Neural cell (in vitro differentiated cells): ENCODE data around the gene DAP. TPM values are rescaled to one million over a fixed set of nuclear protein-coding genes. Genes with fewer than 3 reads are reported as not detected.

Experiments used
- H2AFZ ChIP-seq: fragments of 200-600, 300-800 bp; sonication (generic), shearing (Covaris generic); 2 replicates; pipeline ENCODE4 v1.6.0; 2014; ENCODE audit warnings: low read depth, mild to moderate bottlenecking, antibody characterized with exemption, low read length, moderate library complexity
- H3F3A ChIP-seq: fragments of 200-600 bp; shearing (Covaris generic); 2 replicates; pipeline ENCODE4 v1.6.1; 2016; ENCODE audit warnings: mild to moderate bottlenecking, moderate library complexity, mixed read lengths, antibody characterized with exemption, low read length; ENCODE audit not compliant: insufficient read depth, poor library complexity, severe bottlenecking
- H3K27ac ChIP-seq: fragments of 200-600, 300-800 bp; sonication (generic), shearing (Covaris generic); 2 replicates; pipeline ENCODE4 v1.5.1; 2014; ENCODE audit warnings: mild to moderate bottlenecking, low read length, moderate library complexity
- H3K27me3 ChIP-seq: fragments of 300-800, 200-600 bp; sonication (generic), shearing (Covaris generic); 2 replicates; pipeline ENCODE4 v1.6.0; 2014; ENCODE audit warnings: mild to moderate bottlenecking, low read depth, low read length, moderate library complexity; ENCODE audit not compliant: insufficient read depth
- H3K36me3 ChIP-seq: fragments of 300-800, 200-600 bp; sonication (generic), shearing (Covaris generic); 2 replicates; pipeline ENCODE4 v1.5.1; 2014; ENCODE audit warnings: mild to moderate bottlenecking, antibody characterized with exemption, low read length, moderate library complexity; ENCODE audit not compliant: insufficient read depth
- H3K4me2 ChIP-seq: fragments of 300-800, 200-600 bp; sonication (generic), shearing (Covaris generic); 2 replicates; pipeline ENCODE4 v1.6.0; 2014; ENCODE audit warnings: mild to moderate bottlenecking, low read length
- H3K4me3 ChIP-seq: fragments of 300-800, 200-600 bp; sonication (generic), shearing (Covaris generic); 2 replicates; pipeline ENCODE4 v1.5.1; 2014; ENCODE audit warnings: mild to moderate bottlenecking, low read length, moderate library complexity
- H3K79me2 ChIP-seq: fragments of 200-600 bp; shearing (Covaris generic); replicated peaks from 2 replicates; pipeline ENCODE4 v1.6.0; 2014; ENCODE audit warnings: mild to moderate bottlenecking, low read length, moderate library complexity; ENCODE audit not compliant: insufficient read depth
- H3K9ac ChIP-seq: fragments of 300-800, 200-600 bp; sonication (generic), shearing (Covaris generic); 2 replicates; pipeline ENCODE4 v1.6.1; 2016; ENCODE audit warnings: mild to moderate bottlenecking, low read length, mixed read lengths
- H3K9me2 ChIP-seq: fragments of 200-600 bp; shearing (Covaris generic); 2 replicates; pipeline ENCODE4 v1.6.1; 2016; ENCODE audit warnings: mild to moderate bottlenecking, low read length, mixed read lengths; ENCODE audit not compliant: insufficient read depth
- H3K9me3 ChIP-seq: fragments of 200-600, 300-800 bp; sonication (generic), shearing (Covaris generic); 2 replicates; pipeline ENCODE4 v1.6.1; 2016; ENCODE audit warnings: mild to moderate bottlenecking, mixed run types, low read length, moderate library complexity, mixed read lengths
- H4K20me1 ChIP-seq: fragments of 200-600 bp; shearing (Covaris generic); 2 replicates; pipeline ENCODE4 v1.6.1; 2016; ENCODE audit warnings: mild to moderate bottlenecking, mixed run types; ENCODE audit not compliant: insufficient read depth
- CTCF ChIP-seq: fragments of 450-650 bp; IDR thresholded peaks from 2 replicates; pipeline ENCODE4 v1.5.1; 2014; ENCODE audit warnings: antibody characterized with exemption, mild to moderate bottlenecking, moderate library complexity; ENCODE audit not compliant: poor library complexity, severe bottlenecking
- EP300 ChIP-seq: fragments of 450-650 bp; conservative IDR thresholded peaks from 2 replicates; pipeline ENCODE4 v1.6.1; 2014; ENCODE audit warnings: antibody characterized with exemption, mild to moderate bottlenecking, moderate library complexity; ENCODE audit not compliant: poor library complexity, severe bottlenecking
- EZH2 ChIP-seq: fragments of 200-600, 300-800 bp; shearing (Covaris generic), sonication (generic); IDR thresholded peaks from 2 replicates; pipeline ENCODE4 v1.6.1; 2014; ENCODE audit warnings: antibody characterized with exemption, low read length, borderline replicate concordance, mild to moderate bottlenecking; ENCODE audit not compliant: insufficient read depth, poor library complexity, severe bottlenecking
- MXI1 ChIP-seq: fragments of 450-650 bp; conservative IDR thresholded peaks from 2 replicates; pipeline ENCODE4 v1.6.1; 2014; ENCODE audit warnings: antibody characterized with exemption, mild to moderate bottlenecking; ENCODE audit not compliant: poor library complexity, severe bottlenecking
- POLR2AphosphoS5 ChIP-seq: IDR thresholded peaks from 2 replicates; pipeline ENCODE4 v1.6.1; 2012
- RAD21 ChIP-seq: fragments of 450-650 bp; conservative IDR thresholded peaks from 2 replicates; pipeline ENCODE4 v1.6.1; 2014; ENCODE audit warnings: antibody characterized with exemption, mild to moderate bottlenecking, moderate library complexity
- SMC3 ChIP-seq: fragments of 450-650 bp; conservative IDR thresholded peaks from 2 replicates; pipeline ENCODE4 v1.6.1; 2014; ENCODE audit warnings: antibody characterized with exemption, mild to moderate bottlenecking, moderate library complexity; ENCODE audit not compliant: poor library complexity
- TAF1 ChIP-seq: IDR thresholded peaks from 2 replicates; pipeline ENCODE4 v1.6.1; 2012; ENCODE audit warnings: low read depth
- polyA plus RNA-seq: library from polyadenylated mRNA; depleted of rRNA; stranded (reverse); fragments of >200 nt; gene quantifications from 2 replicates; pipeline ENCODE4 v1.2.3, GENCODE V29; 2014
- TF ChIP-seq, protein P1 (sequence below): IDR thresholded peaks from 2 replicates; pipeline ENCODE4 v1.6.1; 2012; ENCODE audit warnings: borderline replicate concordance

Gene DAP
- polyA plus RNA-seq, 1 donor from 2014 or later = 9.3 TPM

- Histone ChIP-seq H3K9ac (no peak overlapping the region), H2AFZ (no peak overlapping the region), H3K79me2 (no peaks in the 10 kb centered on the region), H3K27ac (no peak overlapping the region), H4K20me1 (no peaks in the 10 kb centered on the region), H3K36me3 (no peaks in the 10 kb centered on the region), H3F3A (no peaks in the 10 kb centered on the region), H3K27me3 (no peaks in the 10 kb centered on the region), H3K4me2 (no peak overlapping the region), H3K9me3 (no peaks in the 10 kb centered on the region), H3K9me2 (no peaks in the 10 kb centered on the region), H3K4me3 (no peak overlapping the region)
- TF ChIP-seq CTCF (no peak), EP300 (no peak), MXI1 (no peak), RAD21 (no peak), SMC3 (no peak), POLR2AphosphoS5 (no peak), EZH2 (no peak), TAF1 (no peak)
- TF ChIP-seq, protein P1, sequence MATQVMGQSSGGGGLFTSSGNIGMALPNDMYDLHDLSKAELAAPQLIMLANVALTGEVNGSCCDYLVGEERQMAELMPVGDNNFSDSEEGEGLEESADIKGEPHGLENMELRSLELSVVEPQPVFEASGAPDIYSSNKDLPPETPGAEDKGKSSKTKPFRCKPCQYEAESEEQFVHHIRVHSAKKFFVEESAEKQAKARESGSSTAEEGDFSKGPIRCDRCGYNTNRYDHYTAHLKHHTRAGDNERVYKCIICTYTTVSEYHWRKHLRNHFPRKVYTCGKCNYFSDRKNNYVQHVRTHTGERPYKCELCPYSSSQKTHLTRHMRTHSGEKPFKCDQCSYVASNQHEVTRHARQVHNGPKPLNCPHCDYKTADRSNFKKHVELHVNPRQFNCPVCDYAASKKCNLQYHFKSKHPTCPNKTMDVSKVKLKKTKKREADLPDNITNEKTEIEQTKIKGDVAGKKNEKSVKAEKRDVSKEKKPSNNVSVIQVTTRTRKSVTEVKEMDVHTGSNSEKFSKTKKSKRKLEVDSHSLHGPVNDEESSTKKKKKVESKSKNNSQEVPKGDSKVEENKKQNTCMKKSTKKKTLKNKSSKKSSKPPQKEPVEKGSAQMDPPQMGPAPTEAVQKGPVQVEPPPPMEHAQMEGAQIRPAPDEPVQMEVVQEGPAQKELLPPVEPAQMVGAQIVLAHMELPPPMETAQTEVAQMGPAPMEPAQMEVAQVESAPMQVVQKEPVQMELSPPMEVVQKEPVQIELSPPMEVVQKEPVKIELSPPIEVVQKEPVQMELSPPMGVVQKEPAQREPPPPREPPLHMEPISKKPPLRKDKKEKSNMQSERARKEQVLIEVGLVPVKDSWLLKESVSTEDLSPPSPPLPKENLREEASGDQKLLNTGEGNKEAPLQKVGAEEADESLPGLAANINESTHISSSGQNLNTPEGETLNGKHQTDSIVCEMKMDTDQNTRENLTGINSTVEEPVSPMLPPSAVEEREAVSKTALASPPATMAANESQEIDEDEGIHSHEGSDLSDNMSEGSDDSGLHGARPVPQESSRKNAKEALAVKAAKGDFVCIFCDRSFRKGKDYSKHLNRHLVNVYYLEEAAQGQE = no peak
Measured at GRCh38 chr5:10740384-10740783, 20.6 kb downstream of the DAP start.

- Histone ChIP-seq H3K36me3 (no peaks in the 10 kb centered on the region), H3K4me3 (no peak overlapping the region), H3K27me3 (no peaks in the 10 kb centered on the region), H3F3A (no peaks in the 10 kb centered on the region), H3K27ac (no peak overlapping the region), H3K9me2 (no peaks in the 10 kb centered on the region), H3K79me2 (no peaks in the 10 kb centered on the region), H2AFZ (no peak overlapping the region), H3K9ac (no peak overlapping the region), H3K9me3 (no peaks in the 10 kb centered on the region), H4K20me1 (no peaks in the 10 kb centered on the region), H3K4me2 (no peak overlapping the region)
- no peak for TF ChIP-seq EZH2
- no peak for TF ChIP-seq SMC3
- no peak for TF ChIP-seq POLR2AphosphoS5
- TF ChIP-seq, protein P1 = no peak
- TF ChIP-seq TAF1 = no peak
- no peak for TF ChIP-seq EP300
- no peak for TF ChIP-seq MXI1
- no peak for TF ChIP-seq RAD21
- TF ChIP-seq CTCF = no peak
Measured at GRCh38 chr5:10737880-10738279, 23.2 kb downstream of the DAP start.
